A673 (cell line): Measurements from ENCODE around the gene KCNQ1. TPM values are rescaled to one million over a fixed set of nuclear protein-coding genes. Genes with fewer than 3 reads are reported as not detected.
A peak's percentile ranks its signal among the peaks of the same experiment; 100 is the strongest.

Experiments
- BruUV-seq: library from RNA; stranded (reverse); fragments of 400-500 nt; replicated peaks from 2 replicates; lab custom pipeline; 2021; lab: Mats Ljungman, UMichigan
- CTCF ChIA-PET: fragments of 300-600 bp; sonication (Branson Sonifier 250); formaldehyde crosslinking; loops from one replicate; lab custom pipeline; 2022; ENCODE audit warnings: antibody characterized with exemption; lab: Charles Lee
- POLR2A ChIA-PET: fragments of 300-600 bp; sonication (Branson Sonifier 250); formaldehyde crosslinking; loops from one replicate; lab custom pipeline; 2022; ENCODE audit warnings: antibody characterized with exemption; ENCODE audit not compliant: low non-redundant PET; lab: Charles Lee
- DNase-seq: peaks from one replicate; pipeline ENCODE4 v3.0.0-alpha.2; 2015; ENCODE audit warnings: low spot score
- H3K27ac ChIP-seq: fragments of 200-600 bp; sonication (generic); 2 replicates; pipeline ENCODE4 v1.5.1; 2016; ENCODE audit warnings: mixed run types, low read depth, mild to moderate bottlenecking, mixed read lengths, antibody characterized with exemption, low read length; ENCODE audit not compliant: poor library complexity, severe bottlenecking
- H3K27me3 ChIP-seq: fragments of 200-600 bp; sonication (generic); replicated peaks from 2 replicates; pipeline ENCODE4 v1.6.1; 2017; ENCODE audit warnings: mixed run types, low read depth, mild to moderate bottlenecking, mixed read lengths, antibody characterized with exemption, low read length; ENCODE audit not compliant: insufficient read depth, poor library complexity
- H3K36me3 ChIP-seq: fragments of 200-600 bp; sonication (generic); 2 replicates; pipeline ENCODE4 v1.6.1; 2016; ENCODE audit warnings: mixed run types, mild to moderate bottlenecking, mixed read lengths, antibody characterized with exemption, low read length; ENCODE audit not compliant: insufficient read depth, poor library complexity, severe bottlenecking
- H3K4me1 ChIP-seq: fragments of 200-600 bp; sonication (generic); 2 replicates; pipeline ENCODE4 v1.6.1; 2017; ENCODE audit warnings: mixed run types, mild to moderate bottlenecking, mixed read lengths, antibody characterized with exemption, low read length; ENCODE audit not compliant: insufficient read depth, poor library complexity, severe bottlenecking
- H3K4me3 ChIP-seq: fragments of 200-600 bp; sonication (generic); 2 replicates; pipeline ENCODE4 v1.5.1; 2016; ENCODE audit warnings: low read depth, mixed run types, mild to moderate bottlenecking, mixed read lengths, low read length; ENCODE audit not compliant: poor library complexity, severe bottlenecking
- H3K9me3 ChIP-seq: fragments of 200-600 bp; sonication (generic); 2 replicates; pipeline ENCODE4 v1.6.1; 2016; ENCODE audit warnings: mixed run types, low read depth, mild to moderate bottlenecking, mixed read lengths, antibody characterized with exemption, low read length; ENCODE audit not compliant: poor library complexity, severe bottlenecking
- CTCF ChIP-seq: fragments of 300-800, 200-600 bp; sonication (generic); conservative IDR thresholded peaks from 2 replicates; pipeline ENCODE4 v1.5.1; 2017; ENCODE audit warnings: low read depth, mild to moderate bottlenecking, antibody characterized with exemption, low read length, moderate library complexity, mixed read lengths
- EZH2 ChIP-seq: fragments of 200-600 bp; sonication (generic); IDR thresholded peaks from 2 replicates; pipeline ENCODE4 v1.6.1; 2017; ENCODE audit warnings: borderline replicate concordance, low read depth, mild to moderate bottlenecking, mixed read lengths, antibody characterized with exemption, low read length; ENCODE audit not compliant: poor library complexity, severe bottlenecking
- intact Hi-C: fragments of 100-400 bp; cut with micrococcal nuclease; formaldehyde crosslinking; loops from one replicate; pipeline ENCODE4 v1.10.0; 2022; ENCODE audit not compliant: unreplicated experiment
- total RNA-seq: library from RNA; stranded (reverse); gene quantifications from 2 replicates; pipeline ENCODE4 v1.2.3, GENCODE V29; 2021

Gene KCNQ1
- total RNA-seq, 1 experiment from 2014 or later: not detected

- POLR2A ChIA-PET: no interaction called here
Measured at GRCh38 chr11:2427721-2428321, 17.0 kb upstream of the KCNQ1 start.

GRCh38 chr11:2428322-2428795 lies 16.4 kb upstream of the KCNQ1 start:
- no peaks in the 10 kb centered on the region for H3K27me3 ChIP-seq
- no peaks in the 10 kb centered on the region for H3K36me3 ChIP-seq
- TF ChIP-seq EZH2: no peak
- TF ChIP-seq CTCF: peak; percentile 71
- H3K4me3 ChIP-seq: no peak overlapping the region
- BruUV-seq: no TSS peak
- H3K9me3 ChIP-seq: no peaks in the 10 kb centered on the region
- peak; percentile 34 for DNase-seq
- ChIA-PET CTCF (interaction anchor here (1.0 kb wide), 1 partner anchor 102 kb away, joined by 3 read pairs; no protein-coding TSS in a partner anchor), POLR2A (no interaction called here)
- intact Hi-C loops: loop anchor here (1.0 to 5.0 kb wide), 2 partner anchors 103 to 464 kb away; no protein-coding TSS in a partner anchor
- H3K27ac ChIP-seq: no peak overlapping the region
- H3K4me1 ChIP-seq: no peaks in the 10 kb centered on the region

More at GRCh38 chr11:2427721-2428321, 17.0 kb upstream of the KCNQ1 start:
- intact Hi-C loops: loop anchor here (1.0 to 5.0 kb wide), 2 partner anchors 103 to 464 kb away; no protein-coding TSS in a partner anchor
- H3K27me3 ChIP-seq: no peaks in the 10 kb centered on the region
- TF ChIP-seq EZH2: no peak
- TF ChIP-seq CTCF: no peak
- DNase-seq: no peak
- CTCF ChIA-PET: interaction anchor here (0.6 to 1.0 kb wide), 2 partner anchors 103 to 104 kb away, joined by 3 read pairs; no protein-coding TSS in a partner anchor
- BruUV-seq: no TSS peak
- H3K27ac ChIP-seq: no peak overlapping the region
- H3K36me3 ChIP-seq: no peaks in the 10 kb centered on the region
- no peaks in the 10 kb centered on the region for H3K4me1 ChIP-seq
- no peaks in the 10 kb centered on the region for H3K9me3 ChIP-seq
- H3K4me3 ChIP-seq: no peak overlapping the region

- Histone ChIP-seq H3K27me3 (no peaks in the 10 kb centered on the region), H3K9me3 (no peaks in the 10 kb centered on the region), H3K27ac (no peak overlapping the region), H3K36me3 (no peaks in the 10 kb centered on the region), H3K4me1 (no peaks in the 10 kb centered on the region), H3K4me3 (no peak overlapping the region)
- intact Hi-C loops: no loop called here
- ChIA-PET CTCF (no interaction called here), POLR2A (no interaction called here)
- no peak for TF ChIP-seq EZH2
- no peak for TF ChIP-seq CTCF
- no TSS peak for BruUV-seq
- no peak for DNase-seq
Measured at GRCh38 chr11:2431395-2431794, 13.4 kb upstream of the KCNQ1 start.
